Ishikawa (cell line): Measurements from ENCODE around the gene KIAA0586.

Experiments
- CEBPB ChIP-seq: IDR thresholded peaks from 2 replicates; pipeline ENCODE4 v1.6.1; 2012
- EP300 ChIP-seq: IDR thresholded peaks from 2 replicates; pipeline ENCODE4 v1.6.1; 2012; ENCODE audit warnings: borderline replicate concordance
- MAX ChIP-seq: IDR thresholded peaks from 2 replicates; pipeline ENCODE4 v1.6.1; 2012
- NFIC ChIP-seq: IDR thresholded peaks from 2 replicates; pipeline ENCODE4 v1.6.1; 2012
- RAD21 ChIP-seq: IDR thresholded peaks from 2 replicates; pipeline ENCODE4 v1.6.1; 2012; ENCODE audit warnings: low read depth
- YY1 ChIP-seq: IDR thresholded peaks from 2 replicates; pipeline ENCODE4 v1.6.1; 2012; ENCODE audit warnings: low read depth
- ZBTB7A ChIP-seq: IDR thresholded peaks from 2 replicates; pipeline ENCODE4 v1.6.1; 2012; ENCODE audit warnings: low read depth

Gene KIAA0586

GRCh38 chr14:58598804-58599525 lies 171.4 kb downstream of the KIAA0586 start:
- no peak for TF ChIP-seq ZBTB7A
- no peak for TF ChIP-seq NFIC
- TF ChIP-seq RAD21: no peak

GRCh38 chr14:58599707-58600106 lies 172.2 kb downstream of the KIAA0586 start:
- TF ChIP-seq CEBPB (no peak), YY1 (no peak), MAX (no peak), NFIC (no peak), EP300 (no peak)
